ENCODE data around the gene FAM174A.

The FAM174A gene

DNA sequence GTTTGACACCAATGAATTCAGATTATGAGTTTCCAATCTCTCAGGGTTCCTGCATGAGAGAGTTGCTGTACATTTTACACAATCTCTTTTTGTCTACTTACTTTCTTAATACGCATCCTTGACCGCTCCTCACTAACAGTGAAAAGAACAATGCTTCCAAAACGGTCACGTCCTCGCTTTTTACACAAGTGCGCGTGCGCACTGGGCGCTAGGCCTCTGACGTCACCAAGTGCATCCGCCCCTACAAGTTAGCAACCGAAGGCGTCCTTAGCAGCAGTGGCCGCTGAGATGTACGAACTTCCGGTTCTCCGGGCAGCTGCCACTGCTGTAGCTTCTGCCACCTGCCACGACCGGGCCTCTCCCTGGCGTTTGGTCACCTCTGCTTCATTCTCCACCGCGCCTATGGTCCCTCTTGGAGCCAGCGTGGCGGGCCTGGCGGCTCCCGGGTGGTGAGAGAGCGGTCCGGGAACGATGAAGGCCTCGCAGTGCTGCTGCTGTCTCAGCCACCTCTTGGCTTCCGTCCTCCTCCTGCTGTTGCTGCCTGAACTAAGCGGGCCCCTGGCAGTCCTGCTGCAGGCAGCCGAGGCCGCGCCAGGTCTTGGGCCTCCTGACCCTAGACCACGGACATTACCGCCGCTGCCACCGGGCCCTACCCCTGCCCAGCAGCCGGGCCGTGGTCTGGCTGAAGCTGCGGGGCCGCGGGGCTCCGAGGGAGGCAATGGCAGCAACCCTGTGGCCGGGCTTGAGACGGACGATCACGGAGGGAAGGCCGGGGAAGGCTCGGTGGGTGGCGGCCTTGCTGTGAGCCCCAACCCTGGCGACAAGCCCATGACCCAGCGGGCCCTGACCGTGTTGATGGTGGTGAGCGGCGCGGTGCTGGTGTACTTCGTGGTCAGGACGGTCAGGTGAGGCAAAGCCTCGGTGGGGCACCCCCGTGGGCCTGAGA, at the start of gene FAM174A:
Gene FAM174A (plus strand): TSS at position 315 of the 946 bp plus-strand sequence. CDS start 157 bp downstream, at position 472.
- DNase-seq, result peak; percentile 96

DNA sequence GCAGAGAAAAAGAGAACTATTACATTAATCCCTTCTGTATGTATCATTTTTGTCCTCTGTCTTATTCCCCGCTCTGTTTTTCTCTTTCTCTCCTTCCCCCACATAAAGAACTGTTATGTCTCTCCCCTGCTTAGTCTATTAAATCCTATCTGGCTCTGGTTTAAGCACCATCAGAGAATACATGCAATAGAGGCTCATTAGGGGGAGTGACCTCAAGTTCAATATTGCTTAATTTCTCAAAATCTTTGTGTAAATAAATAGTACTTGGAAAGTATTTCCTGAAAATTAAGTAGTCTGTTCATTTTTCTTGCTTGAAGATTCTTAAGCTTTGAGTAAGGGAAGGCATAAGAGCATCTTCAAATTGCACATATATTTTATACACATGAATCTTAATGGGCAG, 41.2 kb upstream of the FAM174A start:
- DNase-seq, result no peak

DNA sequence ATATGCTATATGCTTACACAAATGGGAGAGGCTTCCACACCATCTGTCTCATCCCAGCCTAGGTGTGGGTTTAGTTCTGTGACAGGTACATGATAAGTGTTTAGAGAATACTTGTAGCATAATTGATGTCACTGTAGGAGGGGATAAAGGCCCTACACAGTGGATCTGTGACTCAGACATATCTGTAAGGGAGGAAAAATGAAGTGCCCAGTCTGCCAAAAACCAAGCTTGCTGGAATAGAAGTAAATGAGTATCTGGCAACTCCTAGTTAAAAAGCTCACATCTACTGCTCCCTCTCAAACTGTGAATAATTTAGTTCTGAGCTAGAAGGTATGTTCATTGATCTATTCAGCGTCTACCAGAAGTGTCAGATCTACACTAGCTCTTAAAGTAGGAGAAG, 38.9 kb upstream of the FAM174A start:
- DNase-seq, result no peak

DNA sequence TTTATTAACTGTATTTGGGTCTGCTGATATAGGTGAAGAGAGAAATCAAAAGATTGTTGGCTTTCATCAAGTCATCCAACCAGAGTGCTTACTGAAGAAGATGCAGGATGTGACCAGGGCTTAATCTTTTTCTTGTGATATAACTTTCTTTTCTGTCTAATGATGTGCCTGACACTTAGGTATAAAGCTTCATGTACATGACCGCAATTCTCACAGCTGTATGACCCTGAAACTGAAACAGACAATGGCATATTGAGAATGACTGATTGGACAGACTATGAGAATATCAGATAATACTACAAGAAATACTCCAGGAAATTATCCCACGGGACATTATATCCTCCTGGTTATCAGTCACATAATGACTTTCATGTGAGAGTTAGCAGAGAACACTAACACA, 32.5 kb upstream of the FAM174A start:
- no peak for DNase-seq

DNA sequence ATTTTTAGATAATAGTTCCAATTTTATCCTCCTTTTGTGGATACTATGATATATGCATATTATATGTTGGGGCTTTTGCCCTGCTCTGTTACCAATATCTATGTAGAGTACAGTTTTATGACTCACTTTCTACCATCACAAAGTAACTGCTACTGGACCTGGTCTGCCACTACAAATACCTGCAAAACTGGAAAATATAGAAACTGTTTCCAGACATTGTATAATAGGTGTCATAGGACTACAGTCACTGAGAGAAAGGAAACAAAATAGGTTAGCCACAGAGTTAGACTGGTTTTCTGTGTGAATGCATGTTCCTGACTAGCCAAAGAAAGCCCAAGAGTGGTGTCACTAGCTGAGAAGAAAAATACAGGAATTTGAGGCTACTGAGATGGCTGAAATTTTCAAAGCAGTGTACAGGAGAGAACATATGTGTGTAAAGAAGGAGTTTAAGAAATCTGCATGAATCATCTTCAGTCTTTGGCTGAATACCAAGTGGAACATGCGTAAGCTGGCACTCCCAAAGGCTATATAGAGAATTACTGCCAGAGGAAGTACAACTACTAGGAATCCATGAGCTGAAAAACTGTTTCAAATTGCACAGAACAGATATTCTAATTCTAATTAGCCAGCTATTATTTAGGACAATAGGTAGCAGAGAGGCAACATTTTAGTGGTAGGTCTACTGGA, 29.0 kb upstream of the FAM174A start:
- no peak for DNase-seq

DNA sequence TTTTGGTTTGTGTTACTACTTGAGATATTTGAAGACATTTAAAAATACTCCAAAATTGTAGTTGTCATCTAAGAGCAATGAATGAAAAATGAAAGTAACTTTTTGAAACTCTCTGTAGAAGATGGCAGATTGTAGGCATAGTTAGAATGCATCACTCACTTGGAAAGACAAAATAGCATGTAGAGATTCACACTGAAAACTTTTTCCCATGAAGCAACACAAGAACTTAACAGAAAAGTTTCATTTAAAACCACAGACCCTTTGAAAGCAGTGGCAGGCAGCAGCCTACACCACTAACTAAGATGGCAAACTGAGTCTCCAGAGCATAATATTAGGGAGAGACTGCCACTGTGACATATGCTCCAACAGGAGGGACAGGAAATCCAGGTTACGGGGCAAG, 18.9 kb upstream of the FAM174A start:
- no peak for DNase-seq

DNA sequence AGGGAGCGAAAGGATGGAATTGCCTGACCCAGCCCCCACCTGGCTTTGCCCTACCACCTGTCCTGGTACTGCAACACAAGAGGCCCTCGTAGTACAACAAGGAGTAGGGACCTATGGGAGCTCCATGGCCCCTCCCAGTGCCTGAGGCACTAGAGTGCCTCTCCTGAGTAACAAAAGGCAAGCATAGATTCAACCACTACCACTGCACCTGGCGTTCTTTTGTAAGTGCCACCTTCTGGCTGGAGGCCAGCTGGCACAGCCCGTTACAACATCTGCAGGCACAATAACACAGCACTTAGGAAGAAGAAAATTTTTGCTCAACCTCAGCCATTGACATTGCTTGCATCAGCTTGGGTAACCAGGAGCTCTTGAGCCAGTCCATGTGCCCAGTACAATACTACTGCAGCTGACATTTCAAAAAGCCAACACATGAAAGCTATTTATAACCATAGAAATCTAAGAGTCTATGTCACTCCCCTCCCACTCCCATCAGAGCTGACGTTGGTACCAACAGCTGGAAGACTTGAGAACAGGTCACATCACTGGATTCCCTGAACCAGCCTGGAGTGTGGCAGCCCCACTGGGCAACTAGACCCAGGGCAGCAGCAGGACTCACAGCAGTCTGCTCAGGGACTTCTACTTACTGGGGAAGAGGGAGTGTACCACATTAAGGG, 17.7 kb upstream of the FAM174A start:
- DNase-seq, result no peak

DNA sequence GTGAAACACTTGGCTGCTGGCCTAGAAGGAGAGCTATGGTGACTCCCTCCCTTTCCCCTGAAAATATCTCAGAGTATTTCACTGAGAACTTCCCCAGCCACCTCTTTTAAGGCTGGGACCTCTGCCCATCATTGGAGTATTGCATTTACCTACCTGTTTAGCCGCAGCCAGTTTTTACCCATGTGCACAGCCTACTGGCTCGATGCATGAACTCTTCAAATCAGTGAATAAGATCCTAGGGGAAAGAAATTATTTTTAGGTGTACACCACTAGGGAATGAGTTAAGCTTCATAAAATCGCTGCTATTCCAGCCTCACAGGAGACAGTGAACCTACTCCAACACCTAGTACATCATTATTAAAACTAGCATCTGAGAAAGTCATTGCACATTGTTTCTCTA, 16.8 kb upstream of the FAM174A start:
- no peak for DNase-seq

DNA sequence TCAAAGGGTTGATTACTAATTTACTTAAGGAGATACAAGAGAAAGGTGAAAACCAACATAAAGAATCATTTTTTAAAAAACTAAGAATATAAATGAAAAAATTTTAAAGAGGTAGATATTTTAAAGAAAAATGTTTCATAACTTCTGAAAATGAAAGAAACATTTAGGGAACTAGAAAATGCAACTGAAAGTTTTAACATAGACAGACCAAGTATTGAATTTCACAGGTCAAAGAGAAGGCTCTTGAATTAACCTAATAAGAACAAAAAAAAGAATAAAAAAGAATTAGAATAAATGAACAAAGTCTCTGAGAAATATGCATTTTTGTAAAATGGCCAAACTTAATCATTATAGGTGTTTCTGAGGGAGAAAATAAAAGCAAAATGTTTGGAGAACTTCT, 16.1 kb upstream of the FAM174A start:
- DNase-seq, result no peak

DNA sequence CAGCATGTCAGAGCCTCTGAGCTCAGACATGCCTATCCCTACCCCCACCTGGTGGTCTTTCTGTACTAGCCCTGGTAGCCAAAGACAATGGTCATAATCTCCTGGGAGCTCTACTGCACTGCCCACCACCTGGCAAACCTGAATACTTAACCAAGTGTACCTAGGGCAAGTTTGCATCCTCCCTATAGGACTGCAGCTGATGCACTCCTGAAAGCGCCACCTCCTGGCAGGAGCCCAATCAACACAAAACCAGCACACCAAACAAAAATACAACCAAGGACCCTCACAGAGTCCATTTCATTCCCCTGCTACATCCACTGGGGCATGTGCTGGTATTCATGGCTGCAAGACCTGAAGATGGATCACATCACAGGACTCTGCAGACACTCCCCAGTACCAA, 14.8 kb upstream of the FAM174A start:
- no peak for DNase-seq

DNA sequence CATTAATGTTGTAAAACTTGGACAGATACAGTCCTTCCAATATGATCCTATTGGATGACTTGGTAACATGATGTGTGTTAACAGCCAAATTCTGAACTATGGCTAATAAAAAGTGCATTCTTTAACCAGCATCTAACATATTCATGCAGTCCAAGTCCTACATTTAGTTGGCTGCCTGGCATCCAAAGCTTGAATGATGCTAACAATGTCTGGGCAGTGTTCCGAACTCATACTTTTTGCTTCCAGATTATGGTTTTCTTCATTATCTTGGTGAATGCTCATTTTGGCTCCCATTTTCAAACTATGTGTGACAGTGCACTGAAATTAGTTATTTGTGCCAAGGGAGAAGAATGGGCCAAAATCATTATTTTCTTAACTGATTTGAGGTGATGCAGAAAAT, 2.8 kb downstream of the FAM174A start:
- DNase-seq, result no peak

DNA sequence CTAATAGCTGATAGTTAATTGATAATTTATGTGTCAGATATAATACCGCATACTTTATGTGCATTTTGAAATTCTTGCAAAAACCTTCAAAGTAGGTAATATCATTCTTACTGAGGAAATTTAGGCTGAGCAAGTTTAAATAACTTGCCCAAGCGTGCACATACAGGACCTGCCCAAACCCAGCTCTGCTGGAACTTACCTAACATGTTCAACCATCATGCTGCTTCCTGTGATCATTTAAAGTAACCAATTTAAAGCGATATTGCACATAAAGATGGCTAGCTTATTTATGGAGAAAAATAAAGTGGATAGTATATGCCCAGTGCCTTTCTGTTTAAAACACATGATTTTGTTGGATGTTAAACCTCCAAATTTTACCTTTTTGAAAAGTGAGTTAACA, 4.3 kb downstream of the FAM174A start:
- DNase-seq, result no peak

DNA sequence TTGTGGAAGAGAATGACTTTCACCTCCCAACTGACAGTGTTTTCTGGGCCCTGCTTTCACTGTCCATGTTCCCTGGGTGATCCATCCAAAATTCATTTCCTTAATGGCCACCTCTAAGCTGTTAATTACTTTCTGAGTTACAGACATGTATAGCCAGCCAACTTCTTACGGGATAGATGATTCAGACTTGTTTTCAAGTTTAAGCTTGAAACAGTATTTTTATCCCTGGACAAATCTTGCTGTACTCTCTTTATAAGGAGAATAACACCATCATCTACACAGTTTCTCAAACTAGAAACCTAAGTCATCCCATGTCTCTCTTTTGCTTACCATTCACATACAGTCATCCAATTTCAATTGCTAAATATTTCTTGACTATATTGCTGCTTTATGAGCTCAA, 6.9 kb downstream of the FAM174A start:
- DNase-seq, result no peak

DNA sequence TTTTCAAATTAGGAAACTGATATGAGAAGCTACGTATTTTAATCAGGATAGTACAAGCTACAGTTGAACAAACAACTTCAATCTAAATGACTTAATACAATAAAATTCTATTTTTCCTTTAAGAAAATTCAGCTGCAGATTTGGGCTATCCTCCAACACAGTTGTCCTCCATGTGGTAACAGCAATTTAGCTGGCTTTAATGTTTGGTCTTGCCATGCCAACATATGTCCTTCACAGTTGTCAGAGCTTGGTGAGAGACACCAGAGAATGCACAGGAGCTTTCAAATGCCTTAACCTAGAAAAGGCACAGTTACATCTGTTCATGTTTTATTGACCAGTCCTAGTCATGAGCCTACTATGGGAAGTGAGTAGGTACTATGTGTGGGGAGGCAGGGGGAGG, 10.8 kb downstream of the FAM174A start:
- DNase-seq, result no peak

DNA sequence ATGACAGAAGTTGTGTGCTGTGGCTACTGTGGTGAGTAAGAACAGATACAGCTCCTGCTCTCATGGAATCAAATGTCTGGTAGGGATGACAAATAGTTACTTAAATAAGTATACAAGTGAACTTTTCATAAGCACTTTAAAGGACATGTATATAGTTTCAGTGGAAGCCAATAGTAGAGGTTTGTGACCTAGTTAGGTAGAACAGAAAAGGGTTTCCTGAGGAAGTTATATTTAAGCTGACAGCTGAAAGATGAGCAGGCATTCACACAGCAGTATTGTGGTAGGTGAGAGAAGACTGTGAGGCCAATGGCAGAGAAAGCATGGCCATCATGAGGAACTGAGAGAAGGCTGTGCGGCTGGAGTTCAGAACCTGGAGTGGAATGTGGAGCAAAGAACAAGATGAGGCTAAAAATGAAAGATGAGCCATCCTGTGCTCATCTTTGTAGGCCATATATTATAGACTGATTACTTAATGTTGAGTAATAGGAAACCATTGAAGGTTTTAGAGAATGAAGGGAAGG, 15.4 kb downstream of the FAM174A start:
- DNase-seq, result no peak

DNA sequence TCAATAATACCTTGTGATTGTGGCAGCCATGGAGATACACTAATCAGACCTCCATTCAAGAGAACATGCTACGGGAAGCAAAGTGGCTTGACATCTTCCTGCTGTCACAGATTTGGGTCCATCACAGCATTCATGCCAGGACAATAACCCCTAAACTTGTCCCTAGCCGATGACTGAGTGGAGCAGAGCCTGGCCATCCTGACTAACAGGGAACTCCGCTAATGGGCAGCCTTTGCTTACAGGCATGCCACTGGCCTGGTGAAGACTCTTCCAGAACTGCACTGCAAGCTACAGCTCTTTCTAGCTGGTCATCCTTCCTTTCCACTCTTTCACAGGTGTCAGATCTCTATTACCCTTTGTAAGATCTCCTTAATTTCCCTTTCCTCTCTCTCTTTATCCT, 16.0 kb downstream of the FAM174A start:
- DNase-seq, result no peak

DNA sequence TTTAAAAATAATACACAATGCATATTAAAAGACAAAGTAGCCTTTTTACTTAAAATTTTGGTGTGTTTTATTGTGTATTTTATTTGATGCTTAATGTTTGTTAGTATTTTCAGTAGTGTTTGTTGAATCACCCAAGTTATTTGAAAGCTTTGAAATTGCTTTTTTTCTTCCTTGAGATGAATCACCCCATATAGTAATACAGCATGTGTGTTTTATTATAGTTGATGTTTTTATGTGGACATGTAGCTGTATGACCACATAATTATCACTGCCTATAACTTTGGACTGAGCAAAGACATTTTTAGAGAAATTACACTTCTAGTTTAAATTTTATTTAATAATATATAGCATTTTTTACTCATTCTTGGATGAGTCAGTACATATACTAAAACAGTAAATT, 18.0 kb downstream of the FAM174A start:
- DNase-seq, result no peak

DNA sequence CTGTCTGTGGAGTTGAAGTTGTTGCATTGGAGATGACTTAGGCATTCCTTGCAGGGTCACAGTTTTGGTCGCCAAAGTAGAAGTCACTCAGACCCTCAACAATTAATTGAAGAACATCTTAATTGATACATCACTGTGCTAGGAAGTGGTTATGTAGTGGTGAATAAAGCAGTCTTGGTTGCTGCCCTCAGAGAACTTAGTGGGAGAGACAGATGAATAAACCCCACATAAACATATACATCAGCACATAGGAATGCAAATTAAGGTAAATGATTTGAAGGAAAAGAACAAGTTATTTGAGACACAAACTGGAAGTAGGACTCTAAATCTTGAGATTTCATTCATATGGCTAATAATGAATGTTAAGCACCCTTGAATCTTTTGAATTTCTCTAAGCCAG, 25.7 kb downstream of the FAM174A start:
- DNase-seq, result no peak

DNA sequence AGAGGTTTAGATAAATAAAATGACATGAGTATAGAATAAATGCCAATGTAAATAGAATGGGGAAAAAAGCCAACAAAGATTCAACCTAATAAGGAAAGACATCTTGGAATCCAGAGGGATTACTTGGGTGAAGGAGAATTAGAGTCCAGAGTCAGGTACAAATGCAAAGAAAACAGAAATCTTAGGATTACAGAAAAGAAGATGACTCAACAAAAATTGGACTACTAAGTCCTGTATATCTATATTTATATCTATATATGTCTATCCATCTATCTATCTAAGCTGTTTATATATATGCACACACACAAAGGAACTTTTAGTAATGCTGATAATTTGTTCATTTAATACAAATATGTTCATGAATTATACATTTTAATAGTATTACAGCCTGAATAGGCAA, 27.6 kb downstream of the FAM174A start:
- no peak for DNase-seq

DNA sequence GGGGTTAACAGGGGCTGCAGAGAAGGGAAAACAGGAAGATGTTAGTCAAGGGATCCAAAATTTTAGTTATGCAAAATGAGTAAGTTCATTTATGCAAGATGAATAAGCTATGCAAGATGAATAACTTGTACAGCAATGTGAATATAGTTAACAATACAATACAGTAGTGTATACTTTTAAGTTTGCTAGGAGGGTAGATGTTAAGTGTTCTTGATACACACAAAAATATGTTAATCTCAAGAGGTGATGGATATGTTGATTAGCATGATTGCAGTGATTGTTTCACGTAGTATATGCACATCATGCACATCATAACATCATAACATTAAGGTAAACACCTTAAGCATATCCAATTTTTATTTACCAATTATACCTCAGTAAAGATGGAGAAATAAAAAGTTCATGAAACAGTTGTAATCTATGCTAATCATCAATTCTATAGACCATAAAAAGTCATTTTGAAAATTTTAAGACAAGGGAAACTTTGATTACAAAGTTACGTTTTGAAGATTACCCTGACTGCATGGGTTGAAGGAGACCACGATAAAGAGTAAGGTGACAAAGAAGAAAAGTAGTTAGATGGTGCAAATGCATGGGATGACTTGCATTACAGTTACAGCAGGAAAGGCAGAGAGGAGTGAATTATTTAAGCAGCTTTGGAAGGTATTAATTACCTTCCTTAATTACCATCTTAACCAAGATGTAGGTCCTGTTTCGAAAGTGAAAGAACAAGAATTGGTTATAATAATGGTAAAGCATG, 31.4 kb downstream of the FAM174A start:
- peak; percentile 10 for DNase-seq

DNA sequence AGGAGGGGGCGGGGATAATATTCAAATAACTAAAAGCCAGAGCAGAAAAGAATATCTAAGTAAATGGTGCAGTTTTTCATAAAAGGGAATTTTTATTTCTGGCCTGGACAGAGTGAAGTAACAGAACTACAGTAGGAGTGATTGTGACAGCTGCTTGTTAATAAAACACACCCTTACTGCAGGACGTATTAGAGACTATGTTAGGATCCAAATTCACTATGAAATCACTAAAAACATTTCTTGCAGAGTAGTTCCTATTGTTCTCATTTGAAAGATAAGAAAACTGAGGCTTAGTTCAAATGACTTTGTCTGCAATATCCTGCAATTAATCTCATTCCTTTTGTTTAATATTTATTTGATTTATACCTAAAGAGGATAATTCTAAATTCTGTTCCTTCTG, 39.5 kb downstream of the FAM174A start:
- DNase-seq, result no peak

DNA sequence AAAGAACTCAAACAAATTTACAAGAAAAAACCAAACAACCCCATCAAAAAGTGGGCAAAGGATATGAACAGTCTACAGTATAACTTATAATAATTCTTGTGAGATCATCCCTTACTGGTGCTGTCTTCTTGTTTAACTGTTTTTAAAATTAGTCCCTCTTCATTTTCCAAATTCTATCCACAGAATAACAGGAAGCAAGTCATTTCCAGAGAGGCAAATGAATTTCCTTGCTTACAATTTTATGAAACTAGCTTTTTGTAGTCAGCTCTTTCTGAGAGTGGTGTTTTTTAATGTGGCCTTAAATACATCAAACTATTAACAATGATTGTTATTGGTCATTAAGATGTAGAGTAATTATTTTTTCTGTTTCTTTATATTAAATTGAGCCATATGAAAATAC, 40.6 kb downstream of the FAM174A start:
- DNase-seq, result no peak

All from CD4-positive, alpha-beta T cell treated with Interleukin-17A for 1 hour (primary cell).